Measurements from ENCODE around the gene PKP4.

GRCh38 chr2:158477202-158477601, 20.4 kb downstream of the PKP4 start:
- TF ChIP-seq CTCF (conservative IDR thresholded peaks at IDR 0.05) = no peak
- no peak for TF ChIP-seq ZFX (IDR thresholded peaks at IDR 0.05)
